ENCODE data around the gene RDX.
A peak's percentile ranks its signal among the peaks of the same experiment; 100 is the strongest.

RDX gene

GRCh38 chr11:110174645-110175310 is 121.6 kb downstream of the RDX start:
- DNase-seq (ENCODE audit: low read depth) = peak; percentile 69
- H3K4me3 ChIP-seq (ENCODE audit: control insufficient read depth, low read depth, low read length) = no peak overlapping the region
- TF ChIP-seq CTCF (conservative IDR thresholded peaks at IDR 0.05; ENCODE audit: control insufficient read depth, insufficient read depth, low read depth, low read length) = no peak

- peak; percentile 92 for TF ChIP-seq CTCF (conservative IDR thresholded peaks at IDR 0.05; ENCODE audit: control insufficient read depth, insufficient read depth, low read depth, low read length)
- peak; percentile 83 for DNase-seq (ENCODE audit: low read depth)
- H3K4me3 ChIP-seq (ENCODE audit: control insufficient read depth, low read depth, low read length) = no peak overlapping the region
Observed at GRCh38 chr11:110173811-110174644, 122.4 kb downstream of the RDX start.

DNA sequence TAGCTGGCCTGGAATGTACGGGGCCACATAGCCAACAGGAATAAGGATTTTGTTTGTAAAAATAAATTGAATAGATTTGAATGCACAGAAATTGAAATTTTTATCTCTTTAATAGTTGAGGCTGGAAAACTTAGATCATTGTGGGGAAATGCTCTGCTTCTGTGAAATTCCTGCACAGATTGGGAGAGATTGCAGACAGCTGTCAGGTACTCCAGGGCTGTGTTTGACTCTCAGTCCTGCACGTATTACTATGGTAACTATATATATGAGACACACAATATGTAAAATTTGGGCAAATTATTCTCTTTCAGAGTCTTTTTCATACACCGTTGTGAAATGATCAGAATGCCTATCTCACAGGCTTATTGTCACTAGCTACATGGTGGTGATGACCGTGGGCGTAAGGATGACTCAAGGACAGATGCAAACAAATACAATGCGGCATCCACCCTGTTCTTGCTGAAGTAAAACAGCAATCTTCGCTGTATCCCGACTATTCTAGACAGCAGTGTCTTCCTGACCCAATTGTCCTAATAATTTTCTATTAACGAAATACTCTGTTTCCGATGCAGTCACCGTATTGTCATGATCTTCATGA is 123.8 kb downstream of the RDX start:
- DNase-seq (ENCODE audit: low read depth) = peak; percentile 56
- no peak for TF ChIP-seq CTCF (conservative IDR thresholded peaks at IDR 0.05; ENCODE audit: control insufficient read depth, insufficient read depth, low read depth, low read length)
- H3K4me3 ChIP-seq (ENCODE audit: control insufficient read depth, low read depth, low read length) = no peak overlapping the region

GRCh38 chr11:110169738-110170137 is 126.7 kb downstream of the RDX start:
- H3K4me3 ChIP-seq (ENCODE audit: control insufficient read depth, low read depth, low read length) = no peak overlapping the region
- no peak for TF ChIP-seq CTCF (conservative IDR thresholded peaks at IDR 0.05; ENCODE audit: control insufficient read depth, insufficient read depth, low read depth, low read length)
- no peak for DNase-seq (ENCODE audit: low read depth)

- no peak overlapping the region for H3K4me3 ChIP-seq (ENCODE audit: control insufficient read depth, low read depth, low read length)
- DNase-seq (ENCODE audit: low read depth) = no peak
- TF ChIP-seq CTCF (conservative IDR thresholded peaks at IDR 0.05; ENCODE audit: control insufficient read depth, insufficient read depth, low read depth, low read length) = no peak
Observed at GRCh38 chr11:110168033-110168803, 128.2 kb downstream of the RDX start.
